ENCODE measurements around the gene SH3PXD2B.
"Not testable (repeated sequence)": the region's sequence is repeated elsewhere in the genome, so short reads cannot be mapped to it uniquely, and the experiment has no call there.

SH3PXD2B gene

GRCh38 chr5:172350212-172351181 is 103.8 kb downstream of the SH3PXD2B start:
- no peak for TF ChIP-seq CTCF (IDR thresholded peaks at IDR 0.05; ENCODE audit: low read length, missing control alignments)
- no peak for DNase-seq (ENCODE audit: low read depth)
- no peak overlapping the region for H3K4me3 ChIP-seq (replicated peaks; ENCODE audit: low read depth, low read length)

- not testable (repeated sequence) for DNase-seq (ENCODE audit: low read depth)
Measured at GRCh38 chr5:172348733-172349132, 105.6 kb downstream of the SH3PXD2B start.

GRCh38 chr5:172348084-172348483 is 106.2 kb downstream of the SH3PXD2B start:
- no peak for DNase-seq (ENCODE audit: low read depth)

More at GRCh38 chr5:172348733-172349132, 105.6 kb downstream of the SH3PXD2B start:
- H3K4me3 ChIP-seq (replicated peaks; ENCODE audit: low read depth, low read length), result not testable (repeated sequence)

GRCh38 chr5:172347496-172348052 is 106.8 kb downstream of the SH3PXD2B start:
- H3K4me3 ChIP-seq (replicated peaks; ENCODE audit: low read depth, low read length), result no peak overlapping the region
- DNase-seq (ENCODE audit: low read depth), result peak; percentile 54
- no peak for TF ChIP-seq CTCF (IDR thresholded peaks at IDR 0.05; ENCODE audit: low read length, missing control alignments)

More at GRCh38 chr5:172348084-172348483, 106.2 kb downstream of the SH3PXD2B start:
- no peak for TF ChIP-seq CTCF (IDR thresholded peaks at IDR 0.05; ENCODE audit: low read length, missing control alignments)
- H3K4me3 ChIP-seq (replicated peaks; ENCODE audit: low read depth, low read length), result no peak overlapping the region

- no peak for DNase-seq (ENCODE audit: low read depth)
- H3K4me3 ChIP-seq (replicated peaks; ENCODE audit: low read depth, low read length), result no peak overlapping the region
- TF ChIP-seq CTCF (IDR thresholded peaks at IDR 0.05; ENCODE audit: low read length, missing control alignments), result no peak
Measured at GRCh38 chr5:172345881-172346280, 108.4 kb downstream of the SH3PXD2B start.

GRCh38 chr5:172344855-172345409 is 109.4 kb downstream of the SH3PXD2B start:
- TF ChIP-seq CTCF (IDR thresholded peaks at IDR 0.05; ENCODE audit: low read length, missing control alignments), result no peak
- H3K4me3 ChIP-seq (replicated peaks; ENCODE audit: low read depth, low read length), result no peak overlapping the region
- DNase-seq (ENCODE audit: low read depth), result no peak

GRCh38 chr5:172343741-172344140 is 110.6 kb downstream of the SH3PXD2B start:
- no peak for TF ChIP-seq CTCF (IDR thresholded peaks at IDR 0.05; ENCODE audit: low read length, missing control alignments)
- no peak overlapping the region for H3K4me3 ChIP-seq (replicated peaks; ENCODE audit: low read depth, low read length)
- DNase-seq (ENCODE audit: low read depth), result no peak
